ENCODE measurements around the gene IMMP1L. TPM values are rescaled to one million over a fixed set of nuclear protein-coding genes. Genes with fewer than 3 reads are reported as not detected.

IMMP1L gene
- total and polyA plus RNA-seq, 2 donors (not counting 3 experiments of a cell fraction or from before 2014, with no cell fraction given), result 14.8 to 41.8 TPM

Other genes starting within 250 kb of the IMMP1L start
- gene DCDC1, start 139.9 kb downstream of the IMMP1L start, total RNA-seq, result not detected in 2 replicates
- 0.04 TPM in 1 of 2 replicates, not detected in the other for gene DCDC1, start 139.9 kb downstream of the IMMP1L start, polyA plus RNA-seq
- 16.8 and 17.0 TPM in 2 replicates for gene DNAJC24, start 139.8 kb downstream of the IMMP1L start, total RNA-seq
- gene DNAJC24, start 139.8 kb downstream of the IMMP1L start, polyA plus RNA-seq, result 5.8 and 7.2 TPM in 2 replicates
- 14.1 and 16.3 TPM in 2 replicates for gene ELP4, start 145 bp upstream of the IMMP1L start, total RNA-seq
- 8.1 and 11.6 TPM in 2 replicates for gene ELP4, start 145 bp upstream of the IMMP1L start, polyA plus RNA-seq

All from endothelial cell of umbilical vein (primary cell).